GM12891 (cell line): Measurements from ENCODE around the gene TMPRSS2.

Experiments
- POLR2A ChIP-seq: IDR thresholded peaks from 2 replicates; pipeline ENCODE4 v1.6.1; 2011; ENCODE audit warnings: low read depth, low read length, control low read depth
- POLR2AphosphoS5 ChIP-seq: IDR thresholded peaks from 2 replicates; pipeline ENCODE4 v1.6.1; 2011; ENCODE audit warnings: low read depth, low read length, control low read depth
- TAF1 ChIP-seq: IDR thresholded peaks from 2 replicates; pipeline ENCODE4 v1.6.1; 2011; ENCODE audit warnings: low read depth, low read length, control low read depth

- peak; percentile 74 for TF ChIP-seq POLR2A
- TF ChIP-seq POLR2AphosphoS5, result peak; percentile 79
- TF ChIP-seq TAF1, result no peak
These were observed 58.3 kb downstream of the TMPRSS2 start for GRCh38 chr21:41449613-41450012.
